ENCODE measurements around the gene RICTOR.

- no peak for TF ChIP-seq POLR2A (IDR thresholded peaks at IDR 0.05; ENCODE audit: low read depth, low read length)
- TF ChIP-seq FOS (IDR thresholded peaks at IDR 0.05; ENCODE audit: low read depth, low read length) = no peak
- TF ChIP-seq CTCF (conservative IDR thresholded peaks at IDR 0.05; ENCODE audit: low read depth, low read length) = no peak
Observed at GRCh38 chr5:39052141-39052540, 22.1 kb downstream of the RICTOR start.
